D721Med (cell line): ENCODE measurements around the gene ZNF431.

Experiments
- DNase-seq: peaks from one replicate; pipeline ENCODE4 v3.0.0; 2011; ENCODE audit warnings: low spot score; ENCODE audit not compliant: insufficient read length
- FAIRE-seq: peaks from 2 replicates; lab custom pipeline; 2011; peaks lifted over from hg19 to GRCh38; lab: Jason Lieb, UNC
- CTCF ChIP-seq: IDR thresholded peaks from 2 replicates; pipeline ENCODE4 v1.5.1; 2012; ENCODE audit warnings: mild to moderate bottlenecking, control low read depth; ENCODE audit not compliant: insufficient read depth; ENCODE audit errors: missing control alignments

Gene ZNF431

GRCh38 chr19:21141787-21142464 is at the start of gene ZNF431:
Gene ZNF431 (plus strand): TSS chr19:21142040. CDS start chr19:21142184, 144 bp downstream.
- TF ChIP-seq CTCF, result no peak
- peak; percentile 16 for FAIRE-seq
- DNase-seq, result peak; percentile 48

GRCh38 chr19:21092109-21092508 is 49.7 kb upstream of the ZNF431 start:
- DNase-seq (no peak), FAIRE-seq (no peak)
- no peak for TF ChIP-seq CTCF

GRCh38 chr19:21094347-21095025 is 47.4 kb upstream of the ZNF431 start:
- TF ChIP-seq CTCF, result no peak
- FAIRE-seq, result no peak
- no peak for DNase-seq

- TF ChIP-seq CTCF, result no peak
- FAIRE-seq, result no peak
- DNase-seq, result no peak
These were observed 43.5 kb upstream of the ZNF431 start for GRCh38 chr19:21098291-21098690.

- TF ChIP-seq CTCF, result no peak
- no peak for DNase-seq
- no peak for FAIRE-seq
These were observed 40.2 kb upstream of the ZNF431 start for GRCh38 chr19:21101521-21102242.

GRCh38 chr19:21109116-21109515 is 32.7 kb upstream of the ZNF431 start:
- TF ChIP-seq CTCF, result no peak
- no peak for DNase-seq
- FAIRE-seq, result no peak
